Activated naive CD4-positive, alpha-beta T cell treated with anti-CD3 and anti-CD28 coated beads, Interleukin-2, amount 50 U/mL, for 16 hours (primary cell): ENCODE measurements around the gene FCHO1.

Experiments used
- DNase-seq: peaks from one replicate; pipeline ENCODE4 v3.0.0-alpha.2; 2020

Gene FCHO1, protein sequence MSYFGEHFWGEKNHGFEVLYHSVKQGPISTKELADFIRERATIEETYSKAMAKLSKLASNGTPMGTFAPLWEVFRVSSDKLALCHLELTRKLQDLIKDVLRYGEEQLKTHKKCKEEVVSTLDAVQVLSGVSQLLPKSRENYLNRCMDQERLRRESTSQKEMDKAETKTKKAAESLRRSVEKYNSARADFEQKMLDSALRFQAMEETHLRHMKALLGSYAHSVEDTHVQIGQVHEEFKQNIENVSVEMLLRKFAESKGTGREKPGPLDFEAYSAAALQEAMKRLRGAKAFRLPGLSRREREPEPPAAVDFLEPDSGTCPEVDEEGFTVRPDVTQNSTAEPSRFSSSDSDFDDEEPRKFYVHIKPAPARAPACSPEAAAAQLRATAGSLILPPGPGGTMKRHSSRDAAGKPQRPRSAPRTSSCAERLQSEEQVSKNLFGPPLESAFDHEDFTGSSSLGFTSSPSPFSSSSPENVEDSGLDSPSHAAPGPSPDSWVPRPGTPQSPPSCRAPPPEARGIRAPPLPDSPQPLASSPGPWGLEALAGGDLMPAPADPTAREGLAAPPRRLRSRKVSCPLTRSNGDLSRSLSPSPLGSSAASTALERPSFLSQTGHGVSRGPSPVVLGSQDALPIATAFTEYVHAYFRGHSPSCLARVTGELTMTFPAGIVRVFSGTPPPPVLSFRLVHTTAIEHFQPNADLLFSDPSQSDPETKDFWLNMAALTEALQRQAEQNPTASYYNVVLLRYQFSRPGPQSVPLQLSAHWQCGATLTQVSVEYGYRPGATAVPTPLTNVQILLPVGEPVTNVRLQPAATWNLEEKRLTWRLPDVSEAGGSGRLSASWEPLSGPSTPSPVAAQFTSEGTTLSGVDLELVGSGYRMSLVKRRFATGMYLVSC

DNA sequence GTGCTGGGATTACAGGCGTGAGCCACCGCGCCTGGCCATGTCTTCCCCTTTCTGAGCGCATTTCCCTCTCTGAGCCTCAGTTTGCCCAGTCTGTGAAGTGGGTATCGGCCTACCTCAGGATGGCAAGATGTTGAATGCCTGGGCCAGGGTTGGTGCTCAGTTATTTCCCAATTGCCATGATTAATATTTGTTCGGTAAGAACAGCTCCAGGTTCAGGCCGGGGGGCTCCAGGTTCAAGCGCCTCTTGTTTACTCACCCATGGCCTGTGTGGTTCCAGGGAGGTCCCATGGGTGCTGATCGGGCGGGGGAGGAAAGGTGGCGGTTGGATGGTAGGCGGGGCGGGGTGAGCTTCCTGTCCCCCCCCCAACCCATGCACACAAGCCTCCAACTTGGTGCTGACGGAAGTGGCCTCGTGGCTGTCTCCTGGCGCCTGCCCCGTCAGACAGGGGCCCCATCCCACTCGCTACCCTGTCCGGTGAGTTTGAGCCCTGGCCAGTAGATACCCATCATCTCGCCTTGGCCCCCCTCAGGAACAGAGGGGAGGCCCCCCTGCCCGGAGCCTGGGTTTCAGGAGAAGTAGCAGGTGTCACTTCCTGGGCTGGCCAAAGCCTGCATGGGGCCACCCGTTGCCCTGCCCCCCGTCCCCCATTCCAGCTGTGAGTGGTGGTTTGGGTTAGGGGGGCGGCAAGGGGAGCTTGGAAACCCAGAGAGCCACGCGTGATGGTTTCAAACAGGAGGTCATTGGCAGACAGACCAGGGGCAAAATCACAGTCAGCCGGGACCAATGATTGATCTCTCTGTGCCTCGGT, at the start of gene FCHO1:
FCHO1 (plus strand) TSS at position 375 of the 809 bp plus-strand sequence. CDS start 3,688 bp downstream, outside the sequence.
- peak; percentile 84 for DNase-seq

DNA sequence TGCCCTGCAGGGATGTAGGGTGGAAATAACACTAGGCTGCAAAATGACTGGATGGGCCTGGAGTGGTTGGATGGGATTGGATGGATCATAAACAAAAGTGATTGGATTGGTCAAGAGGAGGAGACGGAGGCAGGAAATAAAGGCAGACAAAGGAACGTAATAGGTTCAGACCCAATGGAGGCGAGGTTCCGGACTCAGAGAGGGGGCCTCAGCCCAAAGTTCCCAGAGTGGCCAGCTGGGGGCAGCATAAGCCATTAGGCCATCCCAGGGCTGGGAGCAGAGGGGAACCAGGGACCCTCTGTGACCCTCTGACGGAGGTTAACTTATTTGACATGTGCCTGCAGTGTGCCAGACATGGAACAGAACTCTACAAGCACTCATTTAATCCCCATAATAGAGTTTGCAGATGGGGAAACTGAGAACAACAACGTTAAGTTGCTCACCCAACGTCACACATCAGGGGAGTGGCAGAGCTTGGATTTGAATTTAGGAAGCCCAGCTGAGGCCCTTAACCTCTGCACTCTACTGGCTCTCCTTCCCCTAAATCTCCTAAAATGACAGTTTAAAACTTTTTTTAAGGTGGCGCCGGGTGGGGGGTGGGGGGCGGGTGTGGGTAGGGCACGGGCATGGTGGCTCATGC, 47.3 kb upstream of the FCHO1 start:
- DNase-seq, result peak; percentile 77

DNA sequence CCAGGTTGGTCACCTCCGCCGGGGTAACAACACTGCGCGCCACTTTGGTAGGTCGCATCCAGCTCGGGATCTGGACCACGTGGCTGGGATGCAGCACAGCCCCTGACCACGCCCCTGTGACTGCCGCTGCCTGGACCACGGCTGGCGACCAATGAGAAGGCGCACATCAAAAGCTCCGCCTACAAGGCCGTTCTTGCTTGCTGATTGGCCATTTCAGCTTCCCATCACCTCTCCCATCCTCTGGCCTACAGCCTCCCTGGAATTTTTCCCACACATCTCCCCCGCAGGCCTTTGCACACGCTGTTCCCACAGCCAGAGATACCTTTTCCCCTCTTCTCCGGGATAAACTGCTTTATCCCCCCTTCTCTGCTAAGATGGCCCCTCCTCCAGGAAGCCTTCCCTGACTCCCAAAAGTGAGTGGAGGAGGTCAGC, 44.5 kb upstream of the FCHO1 start:
- DNase-seq, result no peak

DNA sequence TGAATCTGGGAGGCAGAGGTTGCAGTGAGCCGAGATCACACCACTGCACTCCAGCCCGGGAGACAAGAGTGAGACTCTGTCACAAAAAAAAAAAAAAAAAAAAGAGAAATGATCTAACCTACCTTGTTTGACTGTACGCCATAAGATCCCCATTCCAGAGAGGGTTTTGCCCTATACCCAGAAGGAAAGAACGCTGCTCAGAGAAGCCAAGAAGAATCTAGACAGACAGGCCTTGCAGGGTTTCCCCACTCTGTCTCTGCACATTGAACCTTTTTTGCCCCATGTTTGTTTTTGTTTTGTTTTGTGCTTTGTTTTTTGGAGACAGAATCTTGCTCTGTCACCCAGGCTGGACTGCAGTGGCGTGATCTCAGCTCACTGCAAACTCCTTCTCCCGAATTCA, 39.4 kb upstream of the FCHO1 start:
- DNase-seq, result no peak

DNA sequence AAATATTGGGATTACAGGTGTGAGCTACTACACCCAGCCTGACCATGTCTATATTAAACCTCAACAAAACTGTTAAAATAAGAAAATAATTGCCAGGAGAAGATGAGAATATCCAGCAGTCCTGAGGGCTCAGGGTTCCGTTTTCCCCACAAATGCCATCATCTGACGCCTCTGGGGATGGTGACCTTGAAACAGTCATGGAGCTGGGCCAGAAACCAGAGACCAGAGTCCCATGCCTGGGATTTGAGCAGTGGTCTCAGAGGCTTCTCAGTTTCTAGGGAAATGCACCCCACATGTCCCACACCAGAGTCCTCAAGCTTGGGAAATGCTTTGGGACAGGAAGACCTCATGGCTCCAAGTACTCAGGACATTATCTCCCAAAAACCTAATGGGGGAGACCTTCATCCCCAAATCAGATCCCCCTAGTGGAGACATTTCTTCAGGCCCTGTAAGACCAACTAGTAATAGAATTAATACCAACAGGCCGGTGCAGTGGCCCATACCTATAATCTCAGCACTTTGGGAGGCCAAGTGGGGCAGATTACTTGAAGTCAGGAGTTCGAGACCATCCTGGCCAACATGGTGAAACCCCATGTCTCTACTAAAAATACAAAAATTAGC, 34.9 kb upstream of the FCHO1 start:
- DNase-seq, result no peak

GRCh38 chr19:17718550-17718946, 32.7 kb upstream of the FCHO1 start:
- DNase-seq, result no peak

- peak; percentile 73 for DNase-seq
Measured at GRCh38 chr19:17718947-17719711, 32.1 kb upstream of the FCHO1 start, which contains the start of gene MAP1S. Gene MAP1S, plus strand, starts transcription at chr19:17719480. Its CDS starts 23 bp downstream, at chr19:17719503.

- DNase-seq, result peak; percentile 64
Measured at GRCh38 chr19:17719730-17720400, 31.4 kb upstream of the FCHO1 start.

DNA sequence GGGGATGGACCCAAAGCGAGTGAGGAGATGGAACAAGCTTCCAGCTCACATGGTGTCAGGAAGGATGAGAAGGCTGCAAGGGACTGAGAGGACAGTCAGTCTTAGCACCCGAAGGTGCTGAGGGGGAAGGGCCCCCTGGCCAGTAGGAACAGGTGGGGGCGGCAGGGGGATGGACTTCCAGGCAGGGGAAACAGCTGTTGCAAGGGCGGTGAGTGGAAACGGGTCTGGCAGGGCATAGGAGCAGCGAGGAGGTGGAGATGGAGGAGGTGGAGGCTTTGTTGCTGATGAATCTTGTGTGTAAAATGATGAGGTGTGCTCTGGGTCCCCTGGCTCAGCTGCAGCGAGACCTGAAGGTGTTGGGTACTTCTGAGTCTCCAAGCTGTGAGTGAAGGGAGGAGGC, 30.8 kb upstream of the FCHO1 start:
- no peak for DNase-seq

DNA sequence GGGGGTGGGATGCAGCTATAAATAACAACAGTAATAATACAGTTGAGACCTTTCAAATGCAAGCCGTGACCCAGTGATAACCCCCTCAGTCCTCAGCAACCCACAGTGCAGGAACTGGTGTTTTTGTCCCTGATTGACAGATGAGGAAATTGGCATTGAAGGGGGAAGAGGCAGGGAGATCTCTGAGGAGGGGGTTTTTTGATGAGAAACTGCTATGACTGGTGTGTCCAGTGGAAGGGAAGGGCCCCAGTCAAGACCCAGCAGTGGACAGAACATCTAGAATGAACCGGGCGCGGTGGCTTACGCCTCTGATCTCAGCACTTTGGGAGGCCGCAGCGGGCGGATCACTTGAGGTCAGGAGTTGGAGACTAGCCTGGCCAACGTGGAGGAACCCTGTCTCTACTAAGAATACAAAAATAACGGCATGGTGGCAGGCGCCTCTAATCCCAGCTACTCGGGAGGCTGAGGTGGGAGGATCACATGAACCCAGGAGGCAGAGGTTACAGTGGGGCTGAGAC, 30.1 kb upstream of the FCHO1 start:
- DNase-seq, result no peak

DNA sequence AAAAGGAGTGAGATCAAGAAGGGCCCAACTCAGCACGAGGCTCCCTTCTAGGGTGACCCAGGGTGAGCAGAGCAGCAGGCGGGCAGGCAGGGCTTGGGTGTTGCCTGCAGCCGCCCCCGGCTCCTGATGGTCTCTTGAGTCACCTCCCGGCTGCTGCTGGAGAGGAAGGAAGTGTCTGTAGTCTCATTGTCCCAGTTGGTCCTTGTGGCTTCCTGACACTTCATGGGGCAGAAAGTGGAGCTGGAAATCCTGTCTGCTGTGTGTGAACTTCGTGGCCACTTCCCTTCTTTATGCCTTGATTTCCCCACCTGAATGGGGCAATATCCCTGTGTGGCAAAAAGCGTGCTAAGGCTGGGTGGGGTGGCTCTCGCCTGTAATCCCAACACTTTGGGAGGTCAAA, 29.5 kb upstream of the FCHO1 start:
- no peak for DNase-seq

DNA sequence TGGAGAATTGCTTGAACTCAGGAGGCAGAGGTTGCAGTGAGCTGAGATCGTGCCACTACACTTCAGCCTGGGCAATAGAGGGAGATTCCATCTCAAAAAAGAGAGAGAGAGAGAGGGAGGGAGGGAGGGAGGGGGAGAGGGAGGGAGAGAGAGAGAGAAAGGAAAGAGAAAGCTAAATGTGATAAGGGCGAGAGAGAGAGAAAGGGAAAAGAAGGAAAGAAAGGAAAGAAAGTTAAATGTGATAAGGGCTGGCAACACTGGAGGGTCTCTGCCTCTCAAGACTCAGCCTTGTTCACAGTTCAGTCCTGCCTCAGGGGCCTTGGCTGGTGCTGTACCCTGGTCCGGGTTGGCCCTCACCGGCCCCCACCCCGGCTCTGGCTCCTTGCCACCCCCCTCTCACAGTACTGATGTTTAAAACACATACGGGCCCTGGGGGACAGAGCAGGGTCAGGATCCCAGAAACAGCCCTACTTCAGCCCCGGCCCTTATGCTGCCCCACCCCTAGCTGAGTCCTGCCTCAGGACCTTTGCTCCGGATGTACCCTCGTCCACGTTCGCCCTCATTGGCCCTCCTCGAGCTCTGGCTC, 28.5 kb upstream of the FCHO1 start:
- no peak for DNase-seq

DNA sequence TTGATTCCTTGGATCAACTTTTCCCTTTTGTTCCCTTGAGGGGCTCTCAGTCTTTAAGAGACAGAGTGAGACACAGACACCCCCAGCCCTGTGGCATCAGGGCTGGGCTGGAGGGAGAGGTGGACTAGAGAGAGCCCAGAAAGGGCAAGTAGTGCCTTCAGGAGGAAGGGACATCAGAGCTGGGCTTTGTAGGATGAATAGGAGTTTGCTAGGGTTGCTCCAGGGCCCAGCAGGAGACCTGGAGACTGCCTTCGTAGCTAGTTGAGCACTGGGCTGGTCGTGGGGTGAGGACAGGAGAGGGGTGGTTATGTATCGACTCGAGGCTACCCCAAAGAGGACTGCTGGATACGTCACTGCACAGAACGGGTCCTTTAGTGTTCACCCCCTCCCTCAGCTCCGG, 26.6 kb upstream of the FCHO1 start:
- DNase-seq, result no peak

DNA sequence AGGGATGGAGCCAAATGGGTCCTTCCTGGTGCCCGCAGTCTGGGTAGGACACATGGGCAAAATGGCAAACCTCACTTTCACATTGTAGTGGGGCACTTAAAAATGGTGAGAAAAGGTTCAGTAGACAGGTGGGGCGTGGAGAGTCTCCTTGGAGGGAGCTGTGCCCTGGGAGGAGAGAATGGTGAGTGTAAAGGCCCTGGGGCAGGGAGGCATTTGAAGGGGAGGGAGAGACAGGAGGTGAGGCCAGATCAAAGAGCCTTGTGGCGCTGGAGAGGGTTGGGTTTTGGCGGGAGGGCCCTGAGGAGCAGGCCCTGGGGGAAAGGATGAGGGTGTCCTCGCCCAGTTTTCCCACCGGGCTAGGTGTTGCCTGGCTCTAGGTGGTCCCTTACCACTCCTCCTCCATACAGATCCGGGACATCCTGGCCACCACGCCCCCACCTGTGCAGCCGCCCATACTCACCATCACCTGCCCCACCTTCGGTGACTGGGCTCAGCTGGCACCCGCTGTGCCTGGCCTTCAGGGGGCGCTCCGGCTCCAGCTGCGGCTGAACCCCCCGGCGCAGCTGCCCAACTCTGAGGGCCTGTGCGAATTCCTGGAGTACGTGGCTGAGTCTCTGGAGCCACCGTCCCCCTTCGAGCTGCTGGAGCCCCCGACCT, 25.7 kb upstream of the FCHO1 start:
- no peak for DNase-seq

GRCh38 chr19:17726136-17726741, 25.0 kb upstream of the FCHO1 start:
- DNase-seq, result no peak

- no peak for DNase-seq
Measured at GRCh38 chr19:17726964-17727773, 24.1 kb upstream of the FCHO1 start.

DNA sequence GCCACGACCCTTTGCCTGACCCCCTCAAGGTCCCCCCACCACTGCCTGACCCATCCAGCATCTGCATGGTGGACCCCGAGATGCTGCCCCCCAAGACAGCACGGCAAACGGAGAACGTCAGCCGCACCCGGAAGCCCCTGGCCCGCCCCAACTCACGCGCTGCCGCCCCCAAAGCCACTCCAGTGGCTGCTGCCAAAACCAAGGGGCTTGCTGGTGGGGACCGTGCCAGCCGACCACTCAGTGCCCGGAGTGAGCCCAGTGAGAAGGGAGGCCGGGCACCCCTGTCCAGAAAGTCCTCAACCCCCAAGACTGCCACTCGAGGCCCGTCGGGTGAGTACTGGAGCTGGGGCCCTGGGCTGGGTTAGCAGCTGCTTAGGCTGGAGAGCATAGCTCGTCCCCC, 23.4 kb upstream of the FCHO1 start:
- no peak for DNase-seq

GRCh38 chr19:17733127-17733526, 18.1 kb upstream of the FCHO1 start:
- no peak for DNase-seq
